NCI-H146 (cell line): Measurements from ENCODE around the gene SLCO3A1.
A peak's percentile ranks its signal among the peaks of the same experiment; 100 is the strongest.

Experiments used
- DNase-seq: peaks from one replicate; lab custom pipeline; 2025; lab: John Stamatoyannopoulos, UW

The SLCO3A1 gene

DNA sequence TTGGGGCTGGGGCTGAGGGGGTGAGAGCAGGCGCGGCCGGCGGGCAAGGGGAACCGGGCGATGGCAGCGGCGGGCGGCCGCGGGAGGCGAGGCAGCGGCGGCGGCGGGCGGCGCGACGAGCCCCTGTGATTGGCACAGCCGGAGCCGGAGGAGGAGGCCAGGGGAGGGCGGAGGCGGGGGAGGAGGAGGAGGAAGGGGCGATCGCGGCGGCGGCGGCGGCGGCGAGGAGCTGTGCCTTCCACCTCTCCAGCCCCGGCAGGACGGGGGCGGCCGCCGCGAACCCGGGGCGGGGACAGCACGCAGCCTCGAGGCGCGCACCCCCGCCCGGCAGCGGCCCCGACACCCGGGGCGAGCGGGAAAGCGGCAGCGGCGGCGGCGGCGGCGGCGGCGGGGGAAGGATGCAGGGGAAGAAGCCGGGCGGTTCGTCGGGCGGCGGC, at the start of gene SLCO3A1:
Gene SLCO3A1, plus strand, starts transcription at position 198 of the 437 bp plus-strand sequence.
- DNase-seq = peak; percentile 82

DNA sequence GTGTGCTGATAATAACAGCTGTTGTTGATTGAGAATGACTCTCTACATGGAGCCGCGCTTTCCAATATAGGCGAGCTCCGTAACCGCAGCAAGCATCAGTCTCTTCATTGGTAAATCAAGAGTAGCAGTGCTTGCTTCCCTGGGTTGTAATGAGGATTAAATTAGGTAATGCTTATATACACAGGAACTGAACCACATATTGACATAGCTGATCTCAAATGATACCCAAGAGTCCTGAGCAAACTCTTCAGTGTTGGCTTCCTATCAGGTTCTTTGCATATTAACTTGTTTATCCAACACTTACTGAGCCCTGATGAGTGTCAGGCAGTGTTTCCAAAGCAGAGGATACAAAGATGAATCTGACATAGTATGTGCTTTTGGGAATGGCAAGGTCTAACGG, 46.4 kb upstream of the SLCO3A1 start:
- peak; percentile 66 for DNase-seq

- no peak for DNase-seq
These were observed 39.6 kb upstream of the SLCO3A1 start for GRCh38 chr15:91813924-91814323.

- DNase-seq = no peak
These were observed 36.6 kb upstream of the SLCO3A1 start for GRCh38 chr15:91816942-91817341.

GRCh38 chr15:91821458-91821857, 32.0 kb upstream of the SLCO3A1 start:
- peak; percentile 48 for DNase-seq

GRCh38 chr15:91824256-91824655, 29.3 kb upstream of the SLCO3A1 start:
- no peak for DNase-seq

- DNase-seq = no peak
These were observed 27.1 kb upstream of the SLCO3A1 start for GRCh38 chr15:91826443-91826842.

GRCh38 chr15:91833056-91833455, 20.5 kb upstream of the SLCO3A1 start:
- no peak for DNase-seq

DNA sequence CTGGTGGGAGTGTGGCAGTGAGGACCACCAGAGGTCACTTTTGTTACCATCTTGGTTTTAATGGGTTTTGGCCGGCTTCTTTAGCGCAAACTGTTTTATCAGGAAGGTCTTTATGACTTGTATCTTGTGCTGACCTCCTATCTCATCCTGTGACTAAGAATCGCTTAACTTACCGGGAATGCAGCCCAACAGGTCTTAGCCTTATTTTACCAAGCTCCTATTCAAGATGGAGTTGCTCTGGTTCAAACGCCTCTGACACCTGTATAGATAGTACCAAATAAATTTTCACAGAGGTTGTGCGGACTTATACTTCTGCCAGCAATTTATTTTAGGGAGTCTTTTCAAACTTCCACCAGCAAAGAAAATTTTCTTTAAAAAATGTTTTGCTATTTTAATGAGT, 13.6 kb upstream of the SLCO3A1 start:
- no peak for DNase-seq

DNA sequence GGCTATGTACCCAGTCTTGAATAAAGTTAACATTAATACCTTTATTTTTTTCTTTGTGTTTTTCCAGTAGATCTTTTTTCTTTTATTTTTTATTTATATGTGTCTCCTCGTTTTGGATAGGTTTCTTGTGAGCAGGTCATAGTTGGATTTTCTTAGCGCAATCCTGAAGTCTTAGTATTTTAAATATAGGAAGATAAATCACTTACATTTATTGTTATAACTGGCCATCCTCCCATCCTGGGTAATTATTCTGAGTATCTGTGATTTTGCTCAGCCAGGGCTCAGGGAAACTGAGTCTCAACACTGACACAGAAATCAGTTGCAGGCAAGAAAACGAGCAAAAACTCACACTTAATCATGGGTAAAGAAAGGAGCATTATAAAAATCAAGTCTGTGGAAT, 11.6 kb upstream of the SLCO3A1 start:
- no peak for DNase-seq

GRCh38 chr15:91844341-91844740, 9.2 kb upstream of the SLCO3A1 start:
- DNase-seq = no peak

GRCh38 chr15:91844928-91845327, 8.6 kb upstream of the SLCO3A1 start:
- peak; percentile 81 for DNase-seq

DNA sequence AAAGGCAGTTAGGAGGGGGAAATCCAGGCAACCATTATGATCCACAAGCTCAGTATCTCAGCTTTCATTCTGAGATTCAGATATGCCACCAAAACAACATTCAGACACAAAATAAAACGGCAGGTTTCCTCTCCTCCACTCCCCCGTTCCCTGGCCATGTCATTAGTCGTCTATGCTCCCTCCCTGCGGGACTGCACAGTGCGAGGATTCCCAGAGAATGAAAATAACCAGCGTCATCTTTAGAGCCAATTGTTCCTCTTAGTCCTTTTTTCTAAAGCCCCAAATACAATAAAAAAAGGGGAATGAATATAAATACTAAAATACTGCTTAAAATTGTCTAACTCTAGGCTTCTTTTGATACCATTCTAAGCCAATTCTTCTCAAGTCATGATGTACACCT, 7.8 kb upstream of the SLCO3A1 start:
- no peak for DNase-seq

DNA sequence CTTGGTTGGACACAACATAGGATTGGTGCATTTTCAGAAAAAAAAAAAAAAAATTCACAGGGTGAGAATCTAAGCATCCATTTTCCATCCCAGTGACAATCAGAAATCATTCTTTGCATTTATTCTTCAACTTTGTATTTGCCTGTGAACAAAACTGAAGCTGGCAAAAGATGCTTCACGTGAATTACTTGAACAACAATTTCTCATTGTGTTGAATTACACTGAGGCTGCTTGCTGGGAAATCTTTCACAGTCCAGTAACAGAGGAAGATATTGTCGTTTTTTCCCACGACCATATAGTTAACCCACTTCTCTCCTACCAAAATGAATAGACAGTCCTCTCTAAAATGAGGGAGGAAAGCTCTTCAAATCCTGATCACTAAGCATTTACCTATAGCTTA, 4.3 kb upstream of the SLCO3A1 start:
- no peak for DNase-seq

DNA sequence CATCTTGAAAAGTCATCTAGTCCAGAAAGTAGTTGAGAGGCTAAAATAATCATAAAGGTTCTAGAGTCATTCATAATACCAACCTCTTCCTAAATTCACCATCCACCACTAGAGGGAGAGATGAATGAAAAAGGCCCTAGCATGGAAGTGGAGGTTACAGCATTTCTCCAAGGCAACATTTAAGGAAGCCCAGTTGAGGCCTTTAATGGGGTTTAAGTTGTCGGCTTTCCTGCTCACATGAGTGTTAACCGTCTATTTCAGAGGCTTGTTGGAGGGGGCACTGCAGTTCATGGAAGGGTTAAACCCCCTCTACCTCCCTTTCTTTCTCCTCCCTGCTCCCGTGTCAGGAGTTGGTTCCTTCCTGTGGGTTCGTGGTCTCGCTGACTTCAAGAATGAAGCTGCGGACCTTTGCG, 3.8 kb upstream of the SLCO3A1 start:
- DNase-seq = no peak

DNA sequence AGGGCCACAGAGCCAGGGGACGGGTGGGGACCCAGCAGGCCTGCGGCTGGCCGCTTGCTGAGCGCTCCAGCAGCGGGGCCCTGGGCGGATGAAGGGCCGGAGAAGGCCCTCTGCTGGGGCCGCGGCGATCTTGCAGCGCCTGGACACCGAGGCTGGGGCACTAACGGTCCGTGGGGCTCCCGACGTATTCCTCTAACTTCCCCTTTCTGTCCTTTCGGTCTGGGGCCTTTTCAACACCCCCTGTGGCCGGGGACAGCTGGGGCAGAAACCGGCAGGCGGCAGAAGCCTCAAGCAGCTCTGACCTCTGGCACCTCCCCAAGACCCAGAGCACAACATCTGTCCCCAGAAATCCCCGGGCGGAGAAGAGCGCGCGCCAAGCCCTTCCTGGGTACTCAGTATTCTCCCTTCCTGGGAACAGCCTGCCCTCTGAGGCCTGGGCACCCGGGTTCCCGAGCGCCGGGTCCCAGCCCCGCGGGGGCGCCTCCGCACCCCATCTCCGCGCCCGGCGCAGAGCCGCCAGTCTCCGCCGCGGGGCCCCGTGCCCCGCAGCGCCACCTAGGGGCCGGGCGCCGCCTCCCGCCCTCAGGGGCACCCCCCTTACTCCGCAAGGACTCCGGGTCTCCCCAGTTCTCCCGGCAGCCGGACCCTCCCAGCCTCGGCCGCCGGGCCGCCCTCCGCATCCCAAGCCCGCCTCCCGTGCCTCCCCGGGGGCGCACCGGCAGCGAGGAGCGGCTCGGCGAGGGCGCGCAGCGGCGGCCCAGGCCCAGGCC, 582 bp upstream of the SLCO3A1 start:
- peak; percentile 78 for DNase-seq

DNA sequence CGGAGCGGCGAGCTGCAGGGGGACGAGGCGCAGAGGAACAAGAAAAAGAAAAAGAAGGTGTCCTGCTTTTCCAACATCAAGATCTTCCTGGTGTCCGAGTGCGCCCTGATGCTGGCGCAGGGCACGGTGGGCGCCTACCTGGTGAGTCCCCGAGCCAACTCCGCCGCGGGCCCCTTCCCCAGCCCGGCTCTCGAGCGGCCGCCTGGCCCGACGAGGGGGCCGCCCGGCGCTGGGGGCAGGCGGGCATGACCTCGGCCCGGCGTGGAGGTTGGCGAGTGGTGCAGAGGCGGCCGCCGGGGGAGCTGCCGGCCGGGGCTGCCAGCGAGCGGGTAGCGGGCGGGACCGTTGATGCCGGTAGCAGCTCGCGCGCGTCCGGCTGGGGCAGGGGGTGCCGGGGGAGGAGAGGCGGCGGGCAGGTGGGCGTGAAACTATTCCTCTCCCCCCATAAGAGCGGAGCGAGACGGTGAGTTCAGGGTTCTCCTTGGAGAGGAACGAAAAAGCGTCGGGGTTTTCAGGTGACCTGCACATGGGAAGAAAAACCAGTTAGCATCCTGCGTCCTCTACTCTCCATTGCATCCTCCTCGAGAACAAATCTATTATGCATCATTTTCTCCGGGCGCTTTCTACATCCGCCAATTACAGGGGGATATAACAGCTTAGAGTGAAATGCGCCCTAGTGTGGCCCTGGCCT, 585 bp downstream of the SLCO3A1 start:
- peak; percentile 57 for DNase-seq

DNA sequence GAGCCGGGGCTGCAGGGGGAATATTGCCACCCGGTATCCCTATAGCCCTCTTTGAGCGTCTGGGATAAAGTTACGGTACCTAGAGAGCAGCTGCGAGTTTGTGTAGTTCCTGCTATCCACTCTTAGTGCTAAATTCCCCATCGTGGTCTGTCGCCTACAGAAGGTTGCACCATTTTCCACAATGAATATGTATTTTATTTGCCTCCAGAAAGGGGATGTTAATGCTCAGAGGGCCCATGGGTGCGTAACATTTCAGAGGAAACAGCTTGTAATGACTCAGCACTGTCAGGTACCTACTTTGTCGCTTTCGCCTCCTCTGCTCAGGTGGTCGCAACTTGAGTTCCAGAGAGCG, 1.1 kb downstream of the SLCO3A1 start:
- DNase-seq = peak; percentile 17

GRCh38 chr15:91855241-91855640, 1.7 kb downstream of the SLCO3A1 start:
- no peak for DNase-seq

DNA sequence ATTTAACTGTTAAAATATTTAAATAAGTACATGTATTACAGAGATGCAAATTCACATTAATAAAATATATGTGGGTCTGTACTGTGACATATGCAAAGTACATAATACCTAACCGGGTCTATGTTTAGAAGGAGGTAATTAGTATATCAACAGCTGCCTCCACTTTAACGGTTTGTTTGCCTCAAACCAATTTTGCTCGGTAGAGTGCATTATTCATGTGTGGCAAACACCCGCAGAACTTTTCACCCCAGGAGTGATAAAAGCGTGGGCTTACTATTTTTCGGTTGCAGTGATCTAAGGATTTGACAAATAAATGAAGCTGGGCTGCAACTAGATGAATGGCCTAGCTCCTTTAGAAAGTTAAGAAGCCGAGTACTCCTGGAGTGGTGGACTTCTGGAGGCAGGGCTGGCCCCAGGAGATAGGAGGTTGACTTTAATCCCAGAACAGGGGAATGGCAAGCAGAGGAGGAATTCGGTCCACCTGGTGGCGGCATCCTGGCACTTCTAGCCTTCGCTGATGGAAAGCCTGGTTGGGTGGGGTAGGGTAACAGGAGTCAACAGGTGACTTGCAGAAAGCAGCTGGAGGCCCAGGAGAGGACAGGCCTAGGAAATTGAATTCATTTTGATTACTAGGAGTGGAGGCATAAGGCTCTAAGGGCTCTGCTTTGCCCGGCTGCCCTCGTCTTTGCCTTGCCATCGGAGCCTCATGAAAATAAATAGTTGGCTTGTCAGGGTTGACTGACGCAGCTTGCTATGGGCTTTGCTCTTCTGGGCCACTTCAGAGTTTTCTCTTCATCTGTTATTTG, 2.4 kb downstream of the SLCO3A1 start:
- DNase-seq = peak; percentile 88

- DNase-seq = no peak
These were observed 3.7 kb downstream of the SLCO3A1 start for GRCh38 chr15:91857224-91857585.

- no peak for DNase-seq
These were observed 4.3 kb downstream of the SLCO3A1 start for GRCh38 chr15:91857772-91858171.

- DNase-seq = no peak
These were observed 7.0 kb downstream of the SLCO3A1 start for GRCh38 chr15:91860498-91860897.
